ENCODE measurements around the gene STAT5B. TPM values are rescaled to one million over a fixed set of nuclear protein-coding genes. Genes with fewer than 3 reads are reported as not detected.

Gene STAT5B
- polyA plus RNA-seq, 1 donor (not counting 4 experiments of a cell fraction or from before 2014, with no cell fraction given): 16.1 TPM

GRCh38 chr17:42182927-42183734 lies 93.1 kb downstream of the STAT5B start:
- FAIRE-seq (no peak), DNase-seq (ENCODE audit: low read depth, low spot score) (no peak)
- Histone ChIP-seq H3K9me3 (ENCODE audit: control insufficient read depth, low read depth, low read length) (no peaks in the 10 kb centered on the region), H3K4me3 (ENCODE audit: control insufficient read depth in 2 of 3, extremely low read depth in 1 of 3, insufficient read depth in 2 of 3, low read depth in 1 of 3, low read length in 3 of 3) (no peak overlapping the region), H4K20me1 (ENCODE audit: control insufficient read depth, extremely low read depth, insufficient read depth, low read length) (no peaks in the 10 kb centered on the region), H3K9me1 (ENCODE audit: control insufficient read depth, extremely low read depth, insufficient read depth, low read length) (no peaks in the 10 kb centered on the region), H2AFZ (ENCODE audit: control insufficient read depth, low read length) (no peak overlapping the region), H3K4me1 (ENCODE audit: control insufficient read depth, extremely low read depth, insufficient read depth, low read length) (peaks cover 8% of the 10 kb centered on the region), H3K27ac (ENCODE audit: control insufficient read depth, insufficient read depth, low read length) (no peak overlapping the region), H3K9ac (ENCODE audit: control insufficient read depth, extremely low read depth, insufficient read depth, low read length) (no peak overlapping the region), H3K36me3 (ENCODE audit: control insufficient read depth in 2 of 2, extremely low read depth in 1 of 2, insufficient read depth in 2 of 2, low read length in 2 of 2) (no peaks in the 10 kb centered on the region), H3K79me2 (ENCODE audit: control insufficient read depth, insufficient read depth, low read length) (no peaks in the 10 kb centered on the region), H3K4me2 (ENCODE audit: control insufficient read depth, extremely low read depth, insufficient read depth, low read depth, low read length) (peak overlapping the region; percentile 76), H3K27me3 (ENCODE audit: control insufficient read depth, extremely low read depth, insufficient read depth, low read length) (peaks cover 60% of the 10 kb centered on the region)
- dilution Hi-C loops (cut with MboI; ENCODE audit: extremely low pct_ligation_motif_present, low sequenced_read_pairs): no loop called here
- TF ChIP-seq EZH2 (IDR thresholded peaks at IDR 0.05; ENCODE audit: low read length) (no peak), CTCF (optimal IDR thresholded peaks at IDR 0.05 in 1 of 3, IDR thresholded peaks at IDR 0.05 in 1 of 3, conservative IDR thresholded peaks at IDR 0.05 in 1 of 3; ENCODE audit: extremely low read depth in 1 of 3, insufficient read depth in 2 of 3, low read length in 3 of 3) (no peak)

- DNase-seq (ENCODE audit: low read depth, low spot score) (no peak), FAIRE-seq (no peak)
- no peak overlapping the region for H3K9ac ChIP-seq (ENCODE audit: control insufficient read depth, extremely low read depth, insufficient read depth, low read length)
- H4K20me1 ChIP-seq (ENCODE audit: control insufficient read depth, extremely low read depth, insufficient read depth, low read length): no peaks in the 10 kb centered on the region
- H3K27ac ChIP-seq (ENCODE audit: control insufficient read depth, insufficient read depth, low read length): no peak overlapping the region
- dilution Hi-C loops (cut with MboI; ENCODE audit: extremely low pct_ligation_motif_present, low sequenced_read_pairs): no loop called here
- H3K4me1 ChIP-seq (ENCODE audit: control insufficient read depth, extremely low read depth, insufficient read depth, low read length): peaks cover 8% of the 10 kb centered on the region
- H2AFZ ChIP-seq (ENCODE audit: control insufficient read depth, low read length): no peak overlapping the region
- H3K9me1 ChIP-seq (ENCODE audit: control insufficient read depth, extremely low read depth, insufficient read depth, low read length): no peaks in the 10 kb centered on the region
- no peak for TF ChIP-seq CTCF (optimal IDR thresholded peaks at IDR 0.05 in 1 of 3, IDR thresholded peaks at IDR 0.05 in 1 of 3, conservative IDR thresholded peaks at IDR 0.05 in 1 of 3; ENCODE audit: extremely low read depth in 1 of 3, insufficient read depth in 2 of 3, low read length in 3 of 3)
- no peak for TF ChIP-seq EZH2 (IDR thresholded peaks at IDR 0.05; ENCODE audit: low read length)
- H3K4me2 ChIP-seq (ENCODE audit: control insufficient read depth, extremely low read depth, insufficient read depth, low read depth, low read length): no peak overlapping the region
- H3K27me3 ChIP-seq (ENCODE audit: control insufficient read depth, extremely low read depth, insufficient read depth, low read length): peaks cover 60% of the 10 kb centered on the region
- H3K79me2 ChIP-seq (ENCODE audit: control insufficient read depth, insufficient read depth, low read length): no peaks in the 10 kb centered on the region
- H3K36me3 ChIP-seq (ENCODE audit: control insufficient read depth in 2 of 2, extremely low read depth in 1 of 2, insufficient read depth in 2 of 2, low read length in 2 of 2): no peaks in the 10 kb centered on the region
- no peak overlapping the region for H3K4me3 ChIP-seq (ENCODE audit: control insufficient read depth in 2 of 3, extremely low read depth in 1 of 3, insufficient read depth in 2 of 3, low read depth in 1 of 3, low read length in 3 of 3)
- H3K9me3 ChIP-seq (ENCODE audit: control insufficient read depth, low read depth, low read length): no peaks in the 10 kb centered on the region
Observed at GRCh38 chr17:42181851-42182207, 94.4 kb downstream of the STAT5B start.

Data from keratinocyte (primary cell).